ENCODE measurements around the gene CDKL2. TPM values are rescaled to one million over a fixed set of nuclear protein-coding genes. Genes with fewer than 3 reads are reported as not detected.
"Not testable (repeated sequence)": the region's sequence is repeated elsewhere in the genome, so short reads cannot be mapped to it uniquely, and the experiment has no call there.

Gene CDKL2
- total RNA-seq (2014; rRNA removed; shearing (Covaris generic)): not detected in 2 replicates

- DNase-seq (ENCODE audit: low spot score): peak; percentile 93
- in situ Hi-C loops (cut with HindIII; ENCODE audit: low sequenced_read_pairs): no loop called here
These were observed at the start of gene CDKL2 for GRCh38 chr4:75630174-75630936. Gene CDKL2 (minus strand): TSS chr4:75630528. CDS start chr4:75625988, 4,540 bp downstream.

- DNase-seq (ENCODE audit: low spot score): no peak
- in situ Hi-C loops (cut with HindIII; ENCODE audit: low sequenced_read_pairs): no loop called here
These were observed 48.6 kb upstream of the CDKL2 start for GRCh38 chr4:75678965-75679364.

- in situ Hi-C loops (cut with HindIII; ENCODE audit: low sequenced_read_pairs): no loop called here
- no peak for DNase-seq (ENCODE audit: low spot score)
These were observed 48.1 kb upstream of the CDKL2 start for GRCh38 chr4:75678473-75678872.

GRCh38 chr4:75675004-75675531, 44.7 kb upstream of the CDKL2 start:
- DNase-seq (ENCODE audit: low spot score): no peak
- in situ Hi-C loops (cut with HindIII; ENCODE audit: low sequenced_read_pairs): no loop called here

- in situ Hi-C loops (cut with HindIII; ENCODE audit: low sequenced_read_pairs): no loop called here
These were observed 43.6 kb upstream of the CDKL2 start for GRCh38 chr4:75673959-75674328.

GRCh38 chr4:75673027-75673958, 43.0 kb upstream of the CDKL2 start, which contains the start of gene G3BP2:
Gene G3BP2 (minus strand): TSS chr4:75673411. CDS start chr4:75662025, 11,386 bp downstream.
- in situ Hi-C loops (cut with HindIII; ENCODE audit: low sequenced_read_pairs): no loop called here
- DNase-seq (ENCODE audit: low spot score): peak; percentile 98

More at GRCh38 chr4:75673959-75674328, 43.6 kb upstream of the CDKL2 start:
- DNase-seq (ENCODE audit: low spot score): no peak

- in situ Hi-C loops (cut with HindIII; ENCODE audit: low sequenced_read_pairs): no loop called here
- DNase-seq (ENCODE audit: low spot score): peak; percentile 64
These were observed 42.2 kb upstream of the CDKL2 start for GRCh38 chr4:75672461-75673026.

- no peak for DNase-seq (ENCODE audit: low spot score)
- in situ Hi-C loops (cut with HindIII; ENCODE audit: low sequenced_read_pairs): no loop called here
These were observed 41.6 kb upstream of the CDKL2 start for GRCh38 chr4:75671802-75672421.

- in situ Hi-C loops (cut with HindIII; ENCODE audit: low sequenced_read_pairs): no loop called here
- DNase-seq (ENCODE audit: low spot score): no peak
These were observed 38.3 kb upstream of the CDKL2 start for GRCh38 chr4:75668596-75668995.

- in situ Hi-C loops (cut with HindIII; ENCODE audit: low sequenced_read_pairs); DNase-seq (ENCODE audit: low spot score): not testable (repeated sequence)
These were observed 37.3 kb upstream of the CDKL2 start for GRCh38 chr4:75667636-75668035.

GRCh38 chr4:75666299-75666698, 36.0 kb upstream of the CDKL2 start:
- DNase-seq (ENCODE audit: low spot score): no peak
- in situ Hi-C loops (cut with HindIII; ENCODE audit: low sequenced_read_pairs): no loop called here

- in situ Hi-C loops (cut with HindIII; ENCODE audit: low sequenced_read_pairs): not testable (repeated sequence)
These were observed 34.3 kb upstream of the CDKL2 start for GRCh38 chr4:75664604-75665003.

GRCh38 chr4:75662626-75663025, 32.3 kb upstream of the CDKL2 start:
- in situ Hi-C loops (cut with HindIII; ENCODE audit: low sequenced_read_pairs): no loop called here

More at GRCh38 chr4:75664604-75665003, 34.3 kb upstream of the CDKL2 start:
- not testable (repeated sequence) for DNase-seq (ENCODE audit: low spot score)

GRCh38 chr4:75660491-75660890, 30.2 kb upstream of the CDKL2 start:
- in situ Hi-C loops (cut with HindIII; ENCODE audit: low sequenced_read_pairs): no loop called here
- DNase-seq (ENCODE audit: low spot score): no peak

More at GRCh38 chr4:75662626-75663025, 32.3 kb upstream of the CDKL2 start:
- DNase-seq (ENCODE audit: low spot score): no peak

GRCh38 chr4:75659512-75660031, 29.2 kb upstream of the CDKL2 start:
- no peak for DNase-seq (ENCODE audit: low spot score)
- in situ Hi-C loops (cut with HindIII; ENCODE audit: low sequenced_read_pairs): no loop called here

GRCh38 chr4:75658876-75659275, 28.5 kb upstream of the CDKL2 start:
- no peak for DNase-seq (ENCODE audit: low spot score)
- in situ Hi-C loops (cut with HindIII; ENCODE audit: low sequenced_read_pairs): no loop called here

GRCh38 chr4:75655562-75655961, 25.2 kb upstream of the CDKL2 start:
- no peak for DNase-seq (ENCODE audit: low spot score)
- in situ Hi-C loops (cut with HindIII; ENCODE audit: low sequenced_read_pairs): no loop called here

- DNase-seq (ENCODE audit: low spot score): no peak
- in situ Hi-C loops (cut with HindIII; ENCODE audit: low sequenced_read_pairs): no loop called here
These were observed 24.6 kb upstream of the CDKL2 start for GRCh38 chr4:75654905-75655304.
